Activated T-helper 17 cell treated with anti-CD3 and anti-CD28 coated beads, Interleukin-2, amount 50 U/mL, for 72 hours (primary cell): ENCODE measurements around the gene PKP2. TPM values are rescaled to one million over a fixed set of nuclear protein-coding genes. Genes with fewer than 3 reads are reported as not detected.
A peak's percentile ranks its signal among the peaks of the same experiment; 100 is the strongest.
"Not testable (repeated sequence)": the region's sequence is repeated elsewhere in the genome, so short reads cannot be mapped to it uniquely, and the experiment has no call there.

Experiments used
- ATAC-seq: fragments of 150-1000 bp; cut with Tn5 transposase; replicated peaks from 2 replicates; pipeline ENCODE4 v1.10.0; 2021; ENCODE audit warnings: mild to moderate bottlenecking, moderate library complexity
- H3K27ac Mint-ChIP-seq: one replicate; pipeline ENCODE4 v1.8.0; 2022; ENCODE audit warnings: mixed read lengths
- H3K27me3 Mint-ChIP-seq: one replicate; pipeline ENCODE4 v1.8.0; 2022; ENCODE audit warnings: mixed read lengths
- H3K36me3 Mint-ChIP-seq: one replicate; pipeline ENCODE4 v1.8.0; 2022; ENCODE audit warnings: low read depth, mild to moderate bottlenecking, mixed read lengths
- H3K4me1 Mint-ChIP-seq: one replicate; pipeline ENCODE4 v1.8.0; 2022; ENCODE audit warnings: mixed read lengths
- H3K4me3 Mint-ChIP-seq: one replicate; pipeline ENCODE4 v1.8.0; 2022; ENCODE audit warnings: mild to moderate bottlenecking, mixed read lengths
- H3K9me3 Mint-ChIP-seq: one replicate; pipeline ENCODE4 v1.8.0; 2022; ENCODE audit warnings: mixed read lengths
- total RNA-seq, 2 donors: library from RNA; stranded (reverse); gene quantifications; one replicate each; pipeline ENCODE4 v1.2.3, GENCODE V29; 2022

The PKP2 gene
- total RNA-seq, 2 donors from 2014 or later = not detected

GRCh38 chr12:32903763-32904162 lies 7.2 kb upstream of the PKP2 start:
- Mint-ChIP-seq H3K36me3 (no peaks in the 10 kb centered on the region), H3K27me3 (peaks cover 20% of the 10 kb centered on the region), H3K9me3 (no peaks in the 10 kb centered on the region), H3K4me1 (no peaks in the 10 kb centered on the region), H3K4me3 (no peak overlapping the region), H3K27ac (no peak overlapping the region)
- ATAC-seq = no peak

GRCh38 chr12:32903318-32903717 lies 6.7 kb upstream of the PKP2 start:
- Mint-ChIP-seq H3K36me3 (no peaks in the 10 kb centered on the region), H3K27ac (no peak overlapping the region), H3K9me3 (no peaks in the 10 kb centered on the region), H3K4me3 (no peak overlapping the region), H3K27me3 (peaks cover 24% of the 10 kb centered on the region), H3K4me1 (no peaks in the 10 kb centered on the region)
- ATAC-seq = no peak

GRCh38 chr12:32902287-32902997 lies 5.9 kb upstream of the PKP2 start:
- Mint-ChIP-seq H3K27ac (no peak overlapping the region), H3K36me3 (no peaks in the 10 kb centered on the region), H3K4me3 (no peak overlapping the region), H3K9me3 (no peaks in the 10 kb centered on the region), H3K27me3 (peaks cover 28% of the 10 kb centered on the region), H3K4me1 (no peaks in the 10 kb centered on the region)
- no peak for ATAC-seq

- H3K27ac Mint-ChIP-seq = no peak overlapping the region
- ATAC-seq = no peak
- H3K36me3 Mint-ChIP-seq = no peaks in the 10 kb centered on the region
- H3K4me1 Mint-ChIP-seq = no peaks in the 10 kb centered on the region
- peaks cover 31% of the 10 kb centered on the region for H3K27me3 Mint-ChIP-seq
- no peak overlapping the region for H3K4me3 Mint-ChIP-seq
- H3K9me3 Mint-ChIP-seq = no peaks in the 10 kb centered on the region
Observed at GRCh38 chr12:32901553-32901952, 5.0 kb upstream of the PKP2 start.

- ATAC-seq = no peak
Observed at GRCh38 chr12:32897687-32898573, 1.4 kb upstream of the PKP2 start.

GRCh38 chr12:32897281-32897610 lies 669 bp upstream of the PKP2 start:
- Mint-ChIP-seq H3K27ac (no peak overlapping the region), H3K27me3 (peaks cover 46% of the 10 kb centered on the region), H3K4me1 (peaks cover 4% of the 10 kb centered on the region), H3K9me3 (no peaks in the 10 kb centered on the region), H3K36me3 (no peaks in the 10 kb centered on the region), H3K4me3 (peak overlapping the region; percentile 58)
- no peak for ATAC-seq

More at GRCh38 chr12:32897687-32898573, 1.4 kb upstream of the PKP2 start:
- H3K36me3 Mint-ChIP-seq = no peaks in the 10 kb centered on the region
- H3K4me3 Mint-ChIP-seq = peak overlapping the region; percentile 58
- peaks cover 46% of the 10 kb centered on the region for H3K27me3 Mint-ChIP-seq
- H3K9me3 Mint-ChIP-seq = no peaks in the 10 kb centered on the region
- no peak overlapping the region for H3K27ac Mint-ChIP-seq
- H3K4me1 Mint-ChIP-seq = peaks cover 4% of the 10 kb centered on the region

GRCh38 chr12:32895688-32896431 lies 717 bp downstream of the PKP2 start:
- Mint-ChIP-seq H3K4me1 (peaks cover 4% of the 10 kb centered on the region), H3K27ac (no peak overlapping the region), H3K4me3 (peak overlapping the region; percentile 65), H3K9me3 (no peaks in the 10 kb centered on the region), H3K36me3 (no peaks in the 10 kb centered on the region), H3K27me3 (peaks cover 53% of the 10 kb centered on the region)
- no peak for ATAC-seq

- H3K36me3 Mint-ChIP-seq = no peaks in the 10 kb centered on the region
- no peak overlapping the region for H3K4me3 Mint-ChIP-seq
- H3K27ac Mint-ChIP-seq = no peak overlapping the region
- no peak for ATAC-seq
- H3K9me3 Mint-ChIP-seq = no peaks in the 10 kb centered on the region
- H3K27me3 Mint-ChIP-seq = peaks cover 49% of the 10 kb centered on the region
- H3K4me1 Mint-ChIP-seq = peaks cover 4% of the 10 kb centered on the region
Observed at GRCh38 chr12:32894566-32894965, 2.0 kb downstream of the PKP2 start.

GRCh38 chr12:32893458-32893857 lies 3.1 kb downstream of the PKP2 start:
- peaks cover 4% of the 10 kb centered on the region for H3K4me1 Mint-ChIP-seq
- H3K27ac Mint-ChIP-seq = no peak overlapping the region
- no peaks in the 10 kb centered on the region for H3K9me3 Mint-ChIP-seq
- H3K27me3 Mint-ChIP-seq = peaks cover 48% of the 10 kb centered on the region
- no peak for ATAC-seq
- H3K4me3 Mint-ChIP-seq = no peak overlapping the region
- H3K36me3 Mint-ChIP-seq = no peaks in the 10 kb centered on the region

GRCh38 chr12:32893043-32893442 lies 3.5 kb downstream of the PKP2 start:
- ATAC-seq = no peak
- Mint-ChIP-seq H3K36me3 (no peaks in the 10 kb centered on the region), H3K4me3 (no peak overlapping the region), H3K4me1 (peaks cover 4% of the 10 kb centered on the region), H3K27me3 (peaks cover 45% of the 10 kb centered on the region), H3K27ac (no peak overlapping the region), H3K9me3 (no peaks in the 10 kb centered on the region)

GRCh38 chr12:32892369-32892768 lies 4.2 kb downstream of the PKP2 start:
- H3K9me3 Mint-ChIP-seq, H3K4me1 Mint-ChIP-seq, H3K27ac Mint-ChIP-seq, H3K36me3 Mint-ChIP-seq, ATAC-seq, H3K4me3 Mint-ChIP-seq: not testable (repeated sequence)
- H3K27me3 Mint-ChIP-seq = peaks cover 38% of the 10 kb centered on the region

GRCh38 chr12:32891956-32892355 lies 4.6 kb downstream of the PKP2 start:
- no peaks in the 10 kb centered on the region for H3K36me3 Mint-ChIP-seq
- ATAC-seq = no peak
- H3K27me3 Mint-ChIP-seq = peaks cover 34% of the 10 kb centered on the region
- H3K4me3 Mint-ChIP-seq = no peak overlapping the region
- peaks cover 4% of the 10 kb centered on the region for H3K4me1 Mint-ChIP-seq
- H3K27ac Mint-ChIP-seq = no peak overlapping the region
- H3K9me3 Mint-ChIP-seq = no peaks in the 10 kb centered on the region

GRCh38 chr12:32891526-32891925 lies 5.1 kb downstream of the PKP2 start:
- Mint-ChIP-seq H3K27me3 (peaks cover 34% of the 10 kb centered on the region), H3K36me3 (no peaks in the 10 kb centered on the region), H3K9me3 (no peaks in the 10 kb centered on the region), H3K27ac (no peak overlapping the region), H3K4me1 (peaks cover 4% of the 10 kb centered on the region), H3K4me3 (no peak overlapping the region)
- ATAC-seq = no peak

- Mint-ChIP-seq H3K9me3 (no peaks in the 10 kb centered on the region), H3K27me3 (peaks cover 21% of the 10 kb centered on the region), H3K36me3 (no peaks in the 10 kb centered on the region), H3K4me1 (peaks cover under 1% of the 10 kb centered on the region), H3K4me3 (no peak overlapping the region), H3K27ac (no peak overlapping the region)
- ATAC-seq = no peak
Observed at GRCh38 chr12:32889011-32889760, 7.4 kb downstream of the PKP2 start.
